ENCODE measurements around the gene POU2F1. TPM values are rescaled to one million over a fixed set of nuclear protein-coding genes. Genes with fewer than 3 reads are reported as not detected.

POU2F1 gene
- total and polyA plus RNA-seq, 2 experiments from 2014 or later, result 38.8 to 66.1 TPM

DNA sequence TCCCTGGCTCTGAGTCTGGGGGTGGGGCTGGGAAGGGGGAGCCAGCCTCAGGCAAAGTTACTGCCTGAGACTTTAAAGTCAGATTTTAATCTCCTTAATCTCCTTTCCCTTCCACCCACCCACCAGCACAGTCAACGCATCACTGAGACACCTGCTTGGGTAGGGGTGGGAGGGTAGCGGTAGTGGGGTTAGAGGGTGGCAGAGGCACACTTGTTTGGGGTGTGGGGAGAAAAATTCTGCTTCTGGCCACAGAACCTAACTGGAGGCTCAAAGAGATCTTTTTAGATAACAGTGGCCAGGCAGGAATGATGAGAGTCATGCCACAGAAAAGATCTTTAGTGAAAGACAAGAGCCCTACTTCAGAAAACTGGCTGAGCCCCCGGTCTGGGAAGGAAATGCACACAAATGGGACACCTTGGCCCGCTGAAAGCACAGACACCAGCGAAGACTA lies 253.5 kb downstream of the POU2F1 start (continued):
- TF ChIP-seq, protein P1, sequence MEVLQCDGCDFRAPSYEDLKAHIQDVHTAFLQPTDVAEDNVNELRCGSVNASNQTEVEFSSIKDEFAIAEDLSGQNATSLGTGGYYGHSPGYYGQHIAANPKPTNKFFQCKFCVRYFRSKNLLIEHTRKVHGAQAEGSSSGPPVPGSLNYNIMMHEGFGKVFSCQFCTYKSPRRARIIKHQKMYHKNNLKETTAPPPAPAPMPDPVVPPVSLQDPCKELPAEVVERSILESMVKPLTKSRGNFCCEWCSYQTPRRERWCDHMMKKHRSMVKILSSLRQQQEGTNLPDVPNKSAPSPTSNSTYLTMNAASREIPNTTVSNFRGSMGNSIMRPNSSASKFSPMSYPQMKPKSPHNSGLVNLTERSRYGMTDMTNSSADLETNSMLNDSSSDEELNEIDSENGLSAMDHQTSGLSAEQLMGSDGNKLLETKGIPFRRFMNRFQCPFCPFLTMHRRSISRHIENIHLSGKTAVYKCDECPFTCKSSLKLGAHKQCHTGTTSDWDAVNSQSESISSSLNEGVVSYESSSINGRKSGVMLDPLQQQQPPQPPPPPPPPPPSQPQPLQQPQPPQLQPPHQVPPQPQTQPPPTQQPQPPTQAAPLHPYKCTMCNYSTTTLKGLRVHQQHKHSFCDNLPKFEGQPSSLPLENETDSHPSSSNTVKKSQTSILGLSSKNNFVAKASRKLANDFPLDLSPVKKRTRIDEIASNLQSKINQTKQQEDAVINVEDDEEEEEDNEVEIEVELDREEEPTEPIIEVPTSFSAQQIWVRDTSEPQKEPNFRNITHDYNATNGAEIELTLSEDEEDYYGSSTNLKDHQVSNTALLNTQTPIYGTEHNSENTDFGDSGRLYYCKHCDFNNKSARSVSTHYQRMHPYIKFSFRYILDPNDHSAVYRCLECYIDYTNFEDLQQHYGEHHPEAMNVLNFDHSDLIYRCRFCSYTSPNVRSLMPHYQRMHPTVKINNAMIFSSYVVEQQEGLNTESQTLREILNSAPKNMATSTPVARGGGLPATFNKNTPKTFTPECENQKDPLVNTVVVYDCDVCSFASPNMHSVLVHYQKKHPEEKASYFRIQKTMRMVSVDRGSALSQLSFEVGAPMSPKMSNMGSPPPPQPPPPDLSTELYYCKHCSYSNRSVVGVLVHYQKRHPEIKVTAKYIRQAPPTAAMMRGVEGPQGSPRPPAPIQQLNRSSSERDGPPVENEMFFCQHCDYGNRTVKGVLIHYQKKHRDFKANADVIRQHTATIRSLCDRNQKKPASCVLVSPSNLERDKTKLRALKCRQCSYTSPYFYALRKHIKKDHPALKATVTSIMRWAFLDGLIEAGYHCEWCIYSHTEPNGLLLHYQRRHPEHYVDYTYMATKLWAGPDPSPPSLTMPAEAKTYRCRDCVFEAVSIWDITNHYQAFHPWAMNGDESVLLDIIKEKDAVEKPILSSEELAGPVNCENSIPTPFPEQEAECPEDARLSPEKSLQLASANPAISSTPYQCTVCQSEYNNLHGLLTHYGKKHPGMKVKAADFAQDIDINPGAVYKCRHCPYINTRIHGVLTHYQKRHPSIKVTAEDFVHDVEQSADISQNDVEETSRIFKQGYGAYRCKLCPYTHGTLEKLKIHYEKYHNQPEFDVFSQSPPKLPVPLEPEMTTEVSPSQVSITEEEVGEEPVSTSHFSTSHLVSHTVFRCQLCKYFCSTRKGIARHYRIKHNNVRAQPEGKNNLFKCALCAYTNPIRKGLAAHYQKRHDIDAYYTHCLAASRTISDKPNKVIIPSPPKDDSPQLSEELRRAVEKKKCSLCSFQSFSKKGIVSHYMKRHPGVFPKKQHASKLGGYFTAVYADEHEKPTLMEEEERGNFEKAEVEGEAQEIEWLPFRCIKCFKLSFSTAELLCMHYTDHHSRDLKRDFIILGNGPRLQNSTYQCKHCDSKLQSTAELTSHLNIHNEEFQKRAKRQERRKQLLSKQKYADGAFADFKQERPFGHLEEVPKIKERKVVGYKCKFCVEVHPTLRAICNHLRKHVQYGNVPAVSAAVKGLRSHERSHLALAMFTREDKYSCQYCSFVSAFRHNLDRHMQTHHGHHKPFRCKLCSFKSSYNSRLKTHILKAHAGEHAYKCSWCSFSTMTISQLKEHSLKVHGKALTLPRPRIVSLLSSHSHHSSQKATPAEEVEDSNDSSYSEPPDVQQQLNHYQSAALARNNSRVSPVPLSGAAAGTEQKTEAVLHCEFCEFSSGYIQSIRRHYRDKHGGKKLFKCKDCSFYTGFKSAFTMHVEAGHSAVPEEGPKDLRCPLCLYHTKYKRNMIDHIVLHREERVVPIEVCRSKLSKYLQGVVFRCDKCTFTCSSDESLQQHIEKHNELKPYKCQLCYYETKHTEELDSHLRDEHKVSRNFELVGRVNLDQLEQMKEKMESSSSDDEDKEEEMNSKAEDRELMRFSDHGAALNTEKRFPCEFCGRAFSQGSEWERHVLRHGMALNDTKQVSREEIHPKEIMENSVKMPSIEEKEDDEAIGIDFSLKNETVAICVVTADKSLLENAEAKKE (CRISPR knock-in tag; IDR thresholded peaks at IDR 0.05), result no peak
- TF ChIP-seq CTCF (conservative IDR thresholded peaks at IDR 0.05; ENCODE audit: low read depth in 2 of 2) (no peak), CREB1 (CRISPR knock-in tag; IDR thresholded peaks at IDR 0.05; ENCODE audit: low read depth) (no peak)
- TF ChIP-seq, protein P2, sequence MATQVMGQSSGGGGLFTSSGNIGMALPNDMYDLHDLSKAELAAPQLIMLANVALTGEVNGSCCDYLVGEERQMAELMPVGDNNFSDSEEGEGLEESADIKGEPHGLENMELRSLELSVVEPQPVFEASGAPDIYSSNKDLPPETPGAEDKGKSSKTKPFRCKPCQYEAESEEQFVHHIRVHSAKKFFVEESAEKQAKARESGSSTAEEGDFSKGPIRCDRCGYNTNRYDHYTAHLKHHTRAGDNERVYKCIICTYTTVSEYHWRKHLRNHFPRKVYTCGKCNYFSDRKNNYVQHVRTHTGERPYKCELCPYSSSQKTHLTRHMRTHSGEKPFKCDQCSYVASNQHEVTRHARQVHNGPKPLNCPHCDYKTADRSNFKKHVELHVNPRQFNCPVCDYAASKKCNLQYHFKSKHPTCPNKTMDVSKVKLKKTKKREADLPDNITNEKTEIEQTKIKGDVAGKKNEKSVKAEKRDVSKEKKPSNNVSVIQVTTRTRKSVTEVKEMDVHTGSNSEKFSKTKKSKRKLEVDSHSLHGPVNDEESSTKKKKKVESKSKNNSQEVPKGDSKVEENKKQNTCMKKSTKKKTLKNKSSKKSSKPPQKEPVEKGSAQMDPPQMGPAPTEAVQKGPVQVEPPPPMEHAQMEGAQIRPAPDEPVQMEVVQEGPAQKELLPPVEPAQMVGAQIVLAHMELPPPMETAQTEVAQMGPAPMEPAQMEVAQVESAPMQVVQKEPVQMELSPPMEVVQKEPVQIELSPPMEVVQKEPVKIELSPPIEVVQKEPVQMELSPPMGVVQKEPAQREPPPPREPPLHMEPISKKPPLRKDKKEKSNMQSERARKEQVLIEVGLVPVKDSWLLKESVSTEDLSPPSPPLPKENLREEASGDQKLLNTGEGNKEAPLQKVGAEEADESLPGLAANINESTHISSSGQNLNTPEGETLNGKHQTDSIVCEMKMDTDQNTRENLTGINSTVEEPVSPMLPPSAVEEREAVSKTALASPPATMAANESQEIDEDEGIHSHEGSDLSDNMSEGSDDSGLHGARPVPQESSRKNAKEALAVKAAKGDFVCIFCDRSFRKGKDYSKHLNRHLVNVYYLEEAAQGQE (IDR thresholded peaks at IDR 0.05; ENCODE audit: unreplicated experiment), result no peak
